Body of pancreas (tissue), 4 donors: ENCODE results near the gene PLEKHA7.

Experiments used
- CTCF ChIP-seq, 7 experiments: fragments of 450-650 bp in 4 of 7; fragments of 200-600 bp in 3 of 7; sonication (generic) in 3 of 7; IDR thresholded peaks; one replicate each; pipeline ENCODE4 v1.5.1; 2016 to 2019; ENCODE audit warnings: antibody characterized with exemption in 7 of 7
- POLR2A ChIP-seq, 3 donors: fragments of 450-650 bp; IDR thresholded peaks; one replicate each; pipeline ENCODE4 v1.6.1; 2016; ENCODE audit warnings: antibody characterized with exemption in 3 of 3, mild to moderate bottlenecking in 2 of 3

- TF ChIP-seq CTCF (IDR thresholded peaks at IDR 0.05) (no peak), POLR2A (IDR thresholded peaks at IDR 0.05) (no peak)
Observed at GRCh38 chr11:16911658-16912057, 102.6 kb downstream of the PLEKHA7 start.
